Uterus (tissue), 4 donors: Measurements from ENCODE around the gene PCDH9. TPM values are rescaled to one million over a fixed set of nuclear protein-coding genes. Genes with fewer than 3 reads are reported as not detected.
"Not testable (repeated sequence)": the region's sequence is repeated elsewhere in the genome, so short reads cannot be mapped to it uniquely, and the experiment has no call there.

Source experiments
- DNase-seq, 2 donors: peaks; one replicate each; pipeline ENCODE4 v3.0.0-alpha.2; 2019 to 2020
- H3K27ac ChIP-seq, 2 donors: fragments of 200-600 bp; sonication (generic); 1 replicate in 1 of 2; 2 replicates in 1 of 2; pipeline ENCODE4 v1.5.1; 2016 to 2018
- H3K27me3 ChIP-seq, 2 donors: fragments of 200-600 bp; sonication (generic); one replicate each; pipeline ENCODE4 v1.5.1; 2018 to 2019; ENCODE audit warnings: control low read depth in 1 of 2
- H3K36me3 ChIP-seq, 2 donors: fragments of 200-600 bp; sonication (generic); one replicate each; pipeline ENCODE4 v1.5.1; 2019; ENCODE audit warnings: control low read depth in 1 of 2
- H3K4me1 ChIP-seq, 2 donors: fragments of 200-600 bp; sonication (generic); one replicate each; pipeline ENCODE4 v1.5.1; 2018 to 2019; ENCODE audit warnings: control low read depth in 1 of 2
- H3K4me3 ChIP-seq, 2 donors: fragments of 200-600 bp; sonication (generic); 1 replicate in 1 of 2; 2 replicates in 1 of 2; pipeline ENCODE4 v1.5.1; 2018 to 2019; ENCODE audit warnings: mild to moderate bottlenecking in 1 of 2
- H3K9me3 ChIP-seq, 2 donors: fragments of 200-600 bp; sonication (generic); one replicate each; pipeline ENCODE4 v1.5.1; 2019; ENCODE audit warnings: control low read depth in 1 of 2
- POLR2A ChIP-seq, 2 donors: fragments of 450-650 bp; IDR thresholded peaks; one replicate each; pipeline ENCODE4 v1.6.1; 2016; ENCODE audit warnings: antibody characterized with exemption in 2 of 2, mild to moderate bottlenecking in 1 of 2, moderate library complexity in 1 of 2
- intact Hi-C: fragments of 100-400 bp; cut with DNase I; formaldehyde crosslinking; loops from one replicate; pipeline ENCODE4 v1.15.1; 2023; ENCODE audit warnings: low total_unique reads
- total RNA-seq, 4 donors: library from RNA; depleted of rRNA in 3 of 4; stranded (reverse); fragments of >200 nt in 3 of 4; gene quantifications; one replicate each; pipeline versions ENCODE4 v1.1.0 to v1.2.4, GENCODE V29; 2014 to 2023
- TF ChIP-seq, protein P1 (sequence below), 4 experiments: fragments of 200-600 bp in 2 of 4; fragments of 450-650 bp in 2 of 4; sonication (generic) in 2 of 4; IDR thresholded peaks; one replicate each; pipeline ENCODE4 v1.5.1; 2016 to 2019; ENCODE audit warnings: antibody characterized with exemption in 4 of 4, mild to moderate bottlenecking in 2 of 4, moderate library complexity in 1 of 4
- donor health status: DM: yes; HTN: yes; CAD: no.

Gene PCDH9
- total RNA-seq, 4 donors from 2014 or later: 0.51 to 45.7 (median 2.1) TPM

DNA sequence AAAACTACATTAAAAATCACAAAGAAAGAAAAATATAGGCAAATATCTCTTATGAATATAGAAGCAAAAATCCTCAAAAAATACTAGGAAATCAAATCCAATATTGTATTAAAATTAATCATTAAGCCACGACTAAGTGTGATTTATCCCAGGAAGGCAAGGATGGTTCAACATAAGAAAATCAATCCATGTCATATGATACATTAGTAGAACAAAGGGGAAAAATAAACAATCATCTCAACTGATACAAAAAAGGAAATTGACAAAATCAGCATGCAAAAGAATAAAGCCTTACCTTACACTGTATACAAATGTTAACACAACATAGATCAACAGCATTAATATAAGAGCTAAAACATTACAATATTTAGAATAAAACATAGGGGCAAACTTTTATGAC is 933.3 kb downstream of the PCDH9 start:
- no peak for DNase-seq
- no peaks in the 10 kb centered on the region for H3K27me3 ChIP-seq
- TF ChIP-seq, protein P1, sequence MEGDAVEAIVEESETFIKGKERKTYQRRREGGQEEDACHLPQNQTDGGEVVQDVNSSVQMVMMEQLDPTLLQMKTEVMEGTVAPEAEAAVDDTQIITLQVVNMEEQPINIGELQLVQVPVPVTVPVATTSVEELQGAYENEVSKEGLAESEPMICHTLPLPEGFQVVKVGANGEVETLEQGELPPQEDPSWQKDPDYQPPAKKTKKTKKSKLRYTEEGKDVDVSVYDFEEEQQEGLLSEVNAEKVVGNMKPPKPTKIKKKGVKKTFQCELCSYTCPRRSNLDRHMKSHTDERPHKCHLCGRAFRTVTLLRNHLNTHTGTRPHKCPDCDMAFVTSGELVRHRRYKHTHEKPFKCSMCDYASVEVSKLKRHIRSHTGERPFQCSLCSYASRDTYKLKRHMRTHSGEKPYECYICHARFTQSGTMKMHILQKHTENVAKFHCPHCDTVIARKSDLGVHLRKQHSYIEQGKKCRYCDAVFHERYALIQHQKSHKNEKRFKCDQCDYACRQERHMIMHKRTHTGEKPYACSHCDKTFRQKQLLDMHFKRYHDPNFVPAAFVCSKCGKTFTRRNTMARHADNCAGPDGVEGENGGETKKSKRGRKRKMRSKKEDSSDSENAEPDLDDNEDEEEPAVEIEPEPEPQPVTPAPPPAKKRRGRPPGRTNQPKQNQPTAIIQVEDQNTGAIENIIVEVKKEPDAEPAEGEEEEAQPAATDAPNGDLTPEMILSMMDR (IDR thresholded peaks at IDR 0.05): no peak
- no peak for TF ChIP-seq POLR2A (IDR thresholded peaks at IDR 0.05)
- H3K4me3 ChIP-seq: no peak overlapping the region
- intact Hi-C loops: no loop called here
- no peaks in the 10 kb centered on the region for H3K4me1 ChIP-seq
- H3K27ac ChIP-seq: no peak overlapping the region
- H3K9me3 ChIP-seq: no peaks in the 10 kb centered on the region
- H3K36me3 ChIP-seq: no peaks in the 10 kb centered on the region

DNA sequence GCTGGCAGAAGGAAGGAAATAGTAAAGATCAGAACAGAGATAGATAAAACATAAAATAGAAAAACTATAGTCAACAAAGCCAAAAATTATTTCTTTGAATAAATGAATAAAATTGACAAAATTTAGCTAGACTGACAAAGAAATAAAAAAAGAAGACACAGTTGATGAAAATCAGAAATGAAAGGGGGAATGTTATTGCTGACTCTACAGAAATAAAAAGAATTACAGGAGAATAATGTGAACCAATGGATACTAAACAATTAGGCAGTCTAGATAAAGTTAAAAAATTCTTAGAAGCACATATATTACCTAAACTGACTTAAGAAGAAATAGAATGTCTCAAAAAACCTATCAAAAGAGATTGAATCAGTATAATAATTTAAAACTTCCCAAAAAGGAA is 933.8 kb downstream of the PCDH9 start:
- Histone ChIP-seq H3K4me1 (no peaks in the 10 kb centered on the region), H3K36me3 (no peaks in the 10 kb centered on the region), H3K4me3 (no peak overlapping the region), H3K9me3 (no peaks in the 10 kb centered on the region), H3K27me3 (no peaks in the 10 kb centered on the region), H3K27ac (no peak overlapping the region)
- TF ChIP-seq, protein P1 (IDR thresholded peaks at IDR 0.05): no peak
- intact Hi-C loops: no loop called here
- no peak for DNase-seq

DNA sequence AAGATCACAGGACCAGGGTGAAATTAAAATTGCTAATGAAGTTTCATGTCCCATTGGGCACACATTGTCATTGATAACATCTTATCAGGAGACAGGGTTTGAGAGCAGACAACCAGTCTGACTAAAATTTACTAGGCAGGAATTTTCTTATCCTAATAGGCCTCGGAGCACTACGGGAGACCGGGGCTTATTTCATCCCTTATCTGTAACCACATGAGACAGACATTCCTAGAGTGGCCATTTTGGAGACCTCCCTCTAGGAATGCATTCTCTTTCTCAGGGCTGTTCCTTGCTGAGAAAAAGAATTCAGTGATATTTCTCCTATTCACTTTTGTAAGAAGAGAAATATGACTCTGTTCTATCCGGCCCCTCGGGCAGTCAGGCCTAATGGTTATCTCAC is 943.3 kb downstream of the PCDH9 start:
- H3K36me3 ChIP-seq, H3K4me3 ChIP-seq, H3K27me3 ChIP-seq, DNase-seq, H3K4me1 ChIP-seq, intact Hi-C loops, H3K27ac ChIP-seq, H3K9me3 ChIP-seq: not testable (repeated sequence)

DNA sequence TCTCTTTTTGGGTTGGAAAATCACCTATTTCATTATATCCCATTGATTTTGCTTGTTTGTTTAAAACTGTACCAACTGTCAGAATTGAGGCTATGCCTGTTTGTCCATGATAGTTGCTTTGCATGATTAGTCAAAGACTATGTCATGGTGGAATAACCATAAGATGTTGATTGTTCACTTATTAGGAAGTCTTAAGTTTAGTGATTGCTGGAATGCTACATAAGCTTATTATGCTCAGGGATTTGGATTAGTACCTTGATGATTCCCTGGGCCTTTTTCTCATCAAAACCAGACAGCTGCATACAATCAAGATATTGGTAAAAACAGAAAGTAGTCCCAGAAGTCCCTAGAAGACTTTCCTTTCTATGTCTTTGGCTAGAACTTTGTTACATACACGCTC is 954.7 kb downstream of the PCDH9 start:
- Histone ChIP-seq H3K4me3 (no peak overlapping the region), H3K9me3 (no peaks in the 10 kb centered on the region), H3K4me1 (no peaks in the 10 kb centered on the region), H3K27ac (no peak overlapping the region), H3K27me3 (no peaks in the 10 kb centered on the region), H3K36me3 (no peaks in the 10 kb centered on the region)
- intact Hi-C loops: no loop called here
- no peak for DNase-seq
- TF ChIP-seq, protein P1 (IDR thresholded peaks at IDR 0.05): no peak
- no peak for TF ChIP-seq POLR2A (IDR thresholded peaks at IDR 0.05)

DNA sequence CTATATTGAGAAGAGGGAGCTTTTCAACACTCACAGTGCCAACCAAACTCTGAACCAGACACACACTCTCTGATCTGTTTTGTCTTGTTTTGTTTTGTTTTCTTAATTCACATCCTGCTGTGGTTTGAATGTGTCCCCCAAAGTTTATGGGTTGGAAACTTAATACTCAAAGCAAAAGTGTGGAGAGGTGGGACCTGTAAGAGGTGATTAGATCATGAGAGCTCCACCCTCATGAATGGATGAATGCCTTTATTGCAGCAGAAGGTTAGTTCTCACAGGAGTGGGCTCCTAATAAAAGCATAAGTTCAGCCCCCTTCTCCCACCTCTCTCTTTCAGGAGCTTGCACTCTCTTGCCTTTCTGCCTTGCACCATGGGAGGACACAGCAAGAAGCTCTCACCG is 957.1 kb downstream of the PCDH9 start:
- Histone ChIP-seq H3K4me1 (no peaks in the 10 kb centered on the region), H3K4me3 (no peak overlapping the region), H3K36me3 (no peaks in the 10 kb centered on the region), H3K9me3 (no peaks in the 10 kb centered on the region), H3K27me3 (no peaks in the 10 kb centered on the region), H3K27ac (no peak overlapping the region)
- TF ChIP-seq, protein P1 (IDR thresholded peaks at IDR 0.05): no peak
- no peak for TF ChIP-seq POLR2A (IDR thresholded peaks at IDR 0.05)
- intact Hi-C loops: no loop called here
- no peak for DNase-seq

DNA sequence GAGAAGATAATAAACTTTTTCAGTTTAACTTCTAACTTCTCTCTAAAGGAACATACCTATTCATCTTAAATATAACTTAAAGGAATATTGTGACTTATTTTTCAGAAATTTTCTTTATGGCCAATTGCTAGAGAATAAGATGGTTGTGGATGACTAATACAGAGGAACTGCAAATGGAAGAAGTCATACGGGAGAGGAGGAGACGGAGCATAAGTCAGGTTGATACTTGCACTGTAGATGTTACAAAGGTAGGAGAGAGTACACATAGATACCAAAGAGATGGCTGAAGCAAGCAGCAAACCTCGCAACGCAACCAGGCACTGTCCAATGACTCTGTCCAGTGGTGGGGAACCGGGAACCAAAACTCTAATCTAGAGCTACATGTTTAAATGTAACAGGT is 963.4 kb downstream of the PCDH9 start:
- Histone ChIP-seq H3K9me3 (no peaks in the 10 kb centered on the region), H3K4me1 (no peaks in the 10 kb centered on the region), H3K4me3 (no peak overlapping the region), H3K36me3 (no peaks in the 10 kb centered on the region), H3K27me3 (no peaks in the 10 kb centered on the region), H3K27ac (no peak overlapping the region)
- DNase-seq: no peak
- TF ChIP-seq, protein P1 (IDR thresholded peaks at IDR 0.05): no peak
- no peak for TF ChIP-seq POLR2A (IDR thresholded peaks at IDR 0.05)
- intact Hi-C loops: no loop called here
